Measurements from ENCODE around the gene SPEF1.

- TF ChIP-seq, protein P1, sequence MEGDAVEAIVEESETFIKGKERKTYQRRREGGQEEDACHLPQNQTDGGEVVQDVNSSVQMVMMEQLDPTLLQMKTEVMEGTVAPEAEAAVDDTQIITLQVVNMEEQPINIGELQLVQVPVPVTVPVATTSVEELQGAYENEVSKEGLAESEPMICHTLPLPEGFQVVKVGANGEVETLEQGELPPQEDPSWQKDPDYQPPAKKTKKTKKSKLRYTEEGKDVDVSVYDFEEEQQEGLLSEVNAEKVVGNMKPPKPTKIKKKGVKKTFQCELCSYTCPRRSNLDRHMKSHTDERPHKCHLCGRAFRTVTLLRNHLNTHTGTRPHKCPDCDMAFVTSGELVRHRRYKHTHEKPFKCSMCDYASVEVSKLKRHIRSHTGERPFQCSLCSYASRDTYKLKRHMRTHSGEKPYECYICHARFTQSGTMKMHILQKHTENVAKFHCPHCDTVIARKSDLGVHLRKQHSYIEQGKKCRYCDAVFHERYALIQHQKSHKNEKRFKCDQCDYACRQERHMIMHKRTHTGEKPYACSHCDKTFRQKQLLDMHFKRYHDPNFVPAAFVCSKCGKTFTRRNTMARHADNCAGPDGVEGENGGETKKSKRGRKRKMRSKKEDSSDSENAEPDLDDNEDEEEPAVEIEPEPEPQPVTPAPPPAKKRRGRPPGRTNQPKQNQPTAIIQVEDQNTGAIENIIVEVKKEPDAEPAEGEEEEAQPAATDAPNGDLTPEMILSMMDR (IDR thresholded peaks at IDR 0.05; ENCODE audit: poor library complexity): no peak
- TF ChIP-seq EZH2 (IDR thresholded peaks at IDR 0.05; ENCODE audit: borderline replicate concordance): no peak
Observed at GRCh38 chr20:3798908-3799248, 17.6 kb upstream of the SPEF1 start.
